ENCODE results near the gene TSSK2.

TSSK2 gene

GRCh38 chr22:19125474-19126308, 5.4 kb upstream of the TSSK2 start:
- no peak for DNase-seq

GRCh38 chr22:19126309-19127273, 4.5 kb upstream of the TSSK2 start:
- no peak for DNase-seq

- DNase-seq: no peak
These were observed 3.6 kb upstream of the TSSK2 start for GRCh38 chr22:19127329-19128008.

- no peak for DNase-seq
These were observed 3.1 kb upstream of the TSSK2 start for GRCh38 chr22:19128009-19128401.

DNA sequence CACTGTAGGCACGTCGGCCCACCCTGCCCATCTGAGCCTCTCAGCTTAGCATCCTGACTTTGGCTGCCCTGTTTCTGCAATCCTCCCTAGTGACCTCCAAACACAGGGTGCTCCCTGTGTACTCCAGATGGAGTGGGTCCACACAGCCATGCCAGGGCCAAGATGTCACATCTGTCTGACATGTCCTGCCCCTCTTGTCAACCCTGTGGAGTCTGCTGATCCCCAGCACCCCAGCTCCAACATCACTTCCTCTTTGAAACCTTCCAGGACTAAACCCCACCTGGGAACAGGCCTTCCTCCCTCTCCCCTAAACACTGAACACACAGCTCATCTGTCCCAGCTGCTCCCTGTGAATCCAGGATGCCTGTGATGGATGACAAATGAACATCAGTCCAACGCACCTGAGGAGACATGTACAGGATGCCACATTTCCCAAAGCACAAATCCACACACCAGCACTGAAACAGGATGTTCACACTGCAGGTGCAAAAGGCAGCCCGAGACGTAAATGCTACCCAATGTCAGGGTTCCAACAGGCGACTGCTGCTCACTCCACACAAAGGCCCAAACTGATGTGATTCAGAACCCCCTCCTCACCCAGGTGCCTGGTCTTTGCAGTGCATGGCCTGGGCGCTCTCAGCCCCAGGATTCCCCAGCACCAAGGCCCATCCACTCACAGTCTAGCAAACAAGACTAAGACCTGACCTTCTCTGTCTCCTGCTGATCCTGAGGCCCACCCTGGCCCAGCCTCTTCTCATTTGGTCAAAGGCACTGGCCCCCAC, 2.0 kb upstream of the TSSK2 start:
- no peak for DNase-seq

DNA sequence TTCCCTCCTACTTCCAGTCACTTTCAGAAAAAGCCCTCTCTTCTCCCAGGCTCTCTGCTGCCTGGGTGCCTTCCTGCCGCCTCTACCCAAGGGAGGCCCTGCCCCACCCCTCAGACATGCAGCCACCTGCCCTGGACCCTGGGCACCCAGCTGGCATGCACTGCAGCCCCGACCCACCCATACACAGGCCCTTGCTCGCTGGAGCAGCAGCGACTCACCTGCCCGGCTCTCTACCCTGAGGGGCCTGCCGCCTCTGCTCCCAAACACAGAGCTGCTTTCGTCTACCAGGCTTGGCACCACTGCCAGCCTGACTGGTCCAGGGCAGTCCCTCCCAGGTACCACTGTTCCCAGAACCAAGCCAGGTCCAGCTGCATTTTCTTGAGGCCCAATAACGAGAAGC, 1.2 kb upstream of the TSSK2 start:
- no peak for DNase-seq

DNA sequence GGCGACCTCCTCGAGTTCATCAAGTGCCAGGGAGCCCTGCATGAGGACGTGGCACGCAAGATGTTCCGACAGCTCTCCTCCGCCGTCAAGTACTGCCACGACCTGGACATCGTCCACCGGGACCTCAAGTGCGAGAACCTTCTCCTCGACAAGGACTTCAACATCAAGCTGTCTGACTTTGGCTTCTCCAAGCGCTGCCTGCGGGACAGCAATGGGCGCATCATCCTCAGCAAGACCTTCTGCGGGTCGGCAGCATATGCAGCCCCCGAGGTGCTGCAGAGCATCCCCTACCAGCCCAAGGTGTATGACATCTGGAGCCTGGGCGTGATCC, 542 bp downstream of the TSSK2 start:
- DNase-seq: no peak

DNA sequence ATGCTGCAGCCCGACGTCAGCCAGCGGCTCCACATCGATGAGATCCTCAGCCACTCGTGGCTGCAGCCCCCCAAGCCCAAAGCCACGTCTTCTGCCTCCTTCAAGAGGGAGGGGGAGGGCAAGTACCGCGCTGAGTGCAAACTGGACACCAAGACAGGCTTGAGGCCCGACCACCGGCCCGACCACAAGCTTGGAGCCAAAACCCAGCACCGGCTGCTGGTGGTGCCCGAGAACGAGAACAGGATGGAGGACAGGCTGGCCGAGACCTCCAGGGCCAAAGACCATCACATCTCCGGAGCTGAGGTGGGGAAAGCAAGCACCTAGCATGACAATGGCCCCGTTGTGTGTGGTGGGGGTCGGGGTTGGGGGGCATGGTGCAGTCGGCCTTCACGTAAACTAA, 1.0 kb downstream of the TSSK2 start:
- DNase-seq: no peak

DNA sequence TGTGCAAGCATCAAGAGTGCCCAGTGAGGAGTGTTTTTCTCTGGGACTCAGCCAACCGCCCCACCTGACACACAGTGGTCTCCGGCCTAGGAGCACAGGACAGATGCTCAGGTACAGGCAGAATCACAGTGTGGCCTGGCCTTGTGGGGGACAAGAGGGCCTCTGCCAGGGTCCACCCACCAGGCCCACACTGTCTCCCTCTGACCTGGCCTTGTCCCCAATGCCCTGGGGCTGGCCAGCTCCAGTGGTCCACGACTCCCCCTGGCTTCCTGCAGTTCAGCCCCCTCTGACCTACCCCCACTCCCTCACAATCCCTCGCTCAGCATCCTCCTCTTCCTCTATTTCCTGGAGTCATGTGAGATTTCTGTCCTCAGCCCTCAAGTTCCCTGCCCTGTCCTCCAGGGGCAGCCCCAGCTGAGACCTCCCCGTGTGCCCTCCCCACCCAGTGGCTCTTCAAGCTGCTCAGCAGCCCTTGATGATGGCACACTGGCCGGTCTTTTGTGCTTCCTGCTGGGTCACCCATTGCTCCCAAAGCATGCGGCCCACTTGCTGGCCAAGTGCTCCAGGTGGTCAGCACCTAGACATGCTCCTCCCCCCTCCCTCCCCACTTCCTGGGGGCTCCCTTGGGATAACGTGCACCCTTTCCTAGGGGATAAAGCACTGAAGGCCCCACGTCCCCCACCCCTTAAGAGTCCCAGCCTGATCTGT, 1.7 kb downstream of the TSSK2 start:
- DNase-seq: no peak

DNA sequence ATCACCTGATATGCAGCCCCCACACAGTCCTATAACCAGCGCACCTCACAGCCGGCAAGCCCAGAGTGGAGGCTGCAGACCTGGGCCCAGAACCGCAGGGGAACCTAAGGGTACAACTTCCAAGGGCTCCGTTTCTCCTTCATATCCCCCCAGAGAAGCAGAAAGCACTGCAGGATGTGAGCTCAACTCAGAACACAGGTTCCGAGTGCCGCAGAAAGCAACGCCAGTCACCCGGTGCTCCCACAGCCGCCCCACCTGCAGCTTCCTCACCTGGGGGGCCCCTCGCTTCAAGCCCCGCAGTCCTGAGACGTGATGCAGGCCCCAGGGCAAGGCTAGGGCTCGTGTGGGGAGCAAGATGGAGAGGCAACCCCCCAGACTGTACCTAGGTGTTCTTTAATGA, 2.5 kb downstream of the TSSK2 start:
- DNase-seq: no peak

GRCh38 chr22:19134176-19134831, 3.2 kb downstream of the TSSK2 start:
- DNase-seq: no peak

- DNase-seq: no peak
These were observed 3.8 kb downstream of the TSSK2 start for GRCh38 chr22:19134874-19135273.

GRCh38 chr22:19136915-19137314, 5.8 kb downstream of the TSSK2 start:
- no peak for DNase-seq

GRCh38 chr22:19137384-19138216, 6.5 kb downstream of the TSSK2 start:
- DNase-seq: no peak

- no peak for DNase-seq
These were observed 7.3 kb downstream of the TSSK2 start for GRCh38 chr22:19138217-19139000.

DNA sequence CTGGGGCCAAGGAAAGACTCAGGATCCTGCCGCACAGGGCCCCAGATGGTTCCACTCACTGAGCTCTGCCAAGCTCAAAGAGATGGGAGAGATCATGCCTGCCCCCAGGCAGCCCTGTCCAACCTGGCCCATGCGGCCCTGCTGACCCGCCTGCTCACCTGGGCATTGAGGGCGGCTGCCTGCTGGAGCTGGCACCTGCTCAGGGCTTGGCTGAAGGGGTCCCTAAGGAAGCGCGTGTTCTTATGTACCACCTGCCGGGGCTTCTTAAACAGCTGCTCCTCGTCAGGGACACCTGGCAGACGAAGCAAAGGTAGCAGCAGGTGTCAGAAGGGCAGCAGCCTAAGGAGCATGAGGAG, 7.9 kb downstream of the TSSK2 start:
- DNase-seq: no peak

DNA sequence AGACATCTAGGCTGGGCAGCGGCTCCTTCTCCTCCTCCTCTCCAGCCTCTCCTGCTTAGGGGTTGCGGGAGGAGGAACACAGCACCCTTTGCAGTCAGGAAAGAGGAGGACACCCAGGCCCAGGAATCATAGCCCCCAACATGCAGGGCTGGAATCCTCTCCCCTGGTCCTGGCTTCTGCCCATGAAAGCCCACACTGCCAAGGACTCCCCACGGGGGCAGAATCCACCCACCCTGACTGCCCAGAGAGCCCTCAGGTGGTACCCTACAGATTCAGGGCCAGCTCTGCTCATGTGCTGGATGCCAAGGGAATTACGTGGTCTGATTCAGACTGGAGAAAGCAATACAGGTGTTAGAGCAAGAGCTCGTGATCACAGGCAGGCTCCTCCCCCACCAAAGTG, 8.9 kb downstream of the TSSK2 start:
- DNase-seq: no peak

GRCh38 chr22:19142394-19142793, 11.3 kb downstream of the TSSK2 start:
- DNase-seq: no peak

GRCh38 chr22:19143212-19143611, 12.1 kb downstream of the TSSK2 start:
- DNase-seq: no peak

- no peak for DNase-seq
These were observed 12.9 kb downstream of the TSSK2 start for GRCh38 chr22:19143967-19144400.
